GM19324 (cell line): ENCODE data around the gene OR10A4.
"Not testable (repeated sequence)": the region's sequence is repeated elsewhere in the genome, so short reads cannot be mapped to it uniquely, and the experiment has no call there.

Experiments used
- ATAC-seq: cut with Tn5 transposase; IDR thresholded peaks from one replicate; pipeline ENCODE4 v1.9.1; 2021; ENCODE audit warnings: mild to moderate bottlenecking, moderate library complexity; ENCODE audit not compliant: unreplicated experiment, low FRiP score

The OR10A4 gene

GRCh38 chr11:6876325-6876724 lies at the start of gene OR10A4:
OR10A4 (plus strand) TSS chr11:6876625; CDS start chr11:6876648, 23 bp downstream.
- ATAC-seq = no peak

GRCh38 chr11:6828103-6828502 lies 48.3 kb upstream of the OR10A4 start:
- no peak for ATAC-seq

- no peak for ATAC-seq
These were observed 43.1 kb upstream of the OR10A4 start for GRCh38 chr11:6833356-6833755.

GRCh38 chr11:6834021-6834420 lies 42.4 kb upstream of the OR10A4 start:
- no peak for ATAC-seq

GRCh38 chr11:6841694-6842093 lies 34.7 kb upstream of the OR10A4 start:
- no peak for ATAC-seq

- ATAC-seq = no peak
These were observed 32.8 kb upstream of the OR10A4 start for GRCh38 chr11:6843670-6844069.

GRCh38 chr11:6844356-6844755 lies 32.1 kb upstream of the OR10A4 start:
- ATAC-seq = no peak

GRCh38 chr11:6845383-6845782 lies 31.0 kb upstream of the OR10A4 start, which contains the start of gene OR10A5:
OR10A5 (plus strand) TSS chr11:6845683; CDS start chr11:6845683, 0 bp downstream.
- ATAC-seq = no peak

GRCh38 chr11:6850526-6850925 lies 25.9 kb upstream of the OR10A4 start:
- ATAC-seq = no peak

GRCh38 chr11:6854801-6855200 lies 21.6 kb upstream of the OR10A4 start:
- ATAC-seq = not testable (repeated sequence)

GRCh38 chr11:6855971-6856541 lies 20.4 kb upstream of the OR10A4 start:
- no peak for ATAC-seq

GRCh38 chr11:6856871-6857270 lies 19.6 kb upstream of the OR10A4 start:
- ATAC-seq = no peak

- no peak for ATAC-seq
These were observed 13.5 kb upstream of the OR10A4 start, which contains the start of gene OR10A2 for GRCh38 chr11:6862961-6863360. OR10A2 (plus strand) TSS chr11:6863057; CDS start chr11:6869755, 6,698 bp downstream.

- no peak for ATAC-seq
These were observed 12.0 kb upstream of the OR10A4 start for GRCh38 chr11:6864438-6864837.

- no peak for ATAC-seq
These were observed 5.1 kb upstream of the OR10A4 start for GRCh38 chr11:6871278-6871677.

GRCh38 chr11:6875761-6876160 lies 664 bp upstream of the OR10A4 start:
- ATAC-seq = no peak

GRCh38 chr11:6876914-6877313 lies 489 bp downstream of the OR10A4 start:
- ATAC-seq = no peak

GRCh38 chr11:6882751-6883150 lies 6.3 kb downstream of the OR10A4 start:
- ATAC-seq = no peak

- not testable (repeated sequence) for ATAC-seq
These were observed 11.3 kb downstream of the OR10A4 start for GRCh38 chr11:6887711-6888110.

GRCh38 chr11:6888830-6889229 lies 12.4 kb downstream of the OR10A4 start:
- ATAC-seq = no peak

GRCh38 chr11:6889835-6890234 lies 13.4 kb downstream of the OR10A4 start:
- ATAC-seq = no peak

GRCh38 chr11:6892400-6892799 lies 16.0 kb downstream of the OR10A4 start, which contains the start of gene OR2D2:
OR2D2 (minus strand) TSS chr11:6892500; CDS start chr11:6892500, 0 bp downstream.
- no peak for ATAC-seq

- no peak for ATAC-seq
These were observed 17.7 kb downstream of the OR10A4 start for GRCh38 chr11:6894097-6894496.
